Measurements from ENCODE around the gene FLRT1. TPM values are rescaled to one million over a fixed set of nuclear protein-coding genes. Genes with fewer than 3 reads are reported as not detected.

The FLRT1 gene
- total and polyA plus RNA-seq, 2 of the 13 experiments (the other 11 are each of a cell fraction or from before 2014, with no cell fraction given): 0.02 to 0.08 TPM

GRCh38 chr11:63986932-63987513 is 48.7 kb upstream of the FLRT1 start (continued):
- TF ChIP-seq ZFP62 (CRISPR knock-in tag; IDR thresholded peaks at IDR 0.05) (no peak), DMTF1 (CRISPR knock-in tag; IDR thresholded peaks at IDR 0.05) (no peak), ZBTB7A (CRISPR knock-in tag; IDR thresholded peaks at IDR 0.05) (no peak), KIAA2018 (CRISPR knock-in tag; IDR thresholded peaks at IDR 0.05; ENCODE audit: borderline replicate concordance) (no peak), SMARCC2 (IDR thresholded peaks at IDR 0.05) (no peak), ZNF724P (CRISPR knock-in tag; IDR thresholded peaks at IDR 0.05; ENCODE audit: borderline replicate concordance) (0 out of 2 replicates have a peak, but pooled peaks have one; percentile 11), RFX3 (CRISPR knock-in tag; IDR thresholded peaks at IDR 0.05) (no peak), NFIC (IDR thresholded peaks at IDR 0.05; ENCODE audit: low read length) (no peak), ZNF224 (CRISPR knock-in tag; IDR thresholded peaks at IDR 0.05) (no peak), FOXP4 (CRISPR knock-in tag; IDR thresholded peaks at IDR 0.05) (no peak; the same call in 1 of the 2 replicates), RELA (CRISPR knock-in tag; IDR thresholded peaks at IDR 0.05) (no peak), ETS1 (CRISPR knock-in tag; IDR thresholded peaks at IDR 0.05) (no peak), RBM39 (IDR thresholded peaks at IDR 0.05; ENCODE audit: low read depth, low read length, poor library complexity, severe bottlenecking) (no peak), HNF4A (CRISPR knock-in tag; IDR thresholded peaks at IDR 0.05) (no peak), KDM3A (CRISPR knock-in tag; IDR thresholded peaks at IDR 0.05; ENCODE audit: low read depth) (no peak), ELF3 (CRISPR knock-in tag; IDR thresholded peaks at IDR 0.05) (no peak)
